Esophagus squamous epithelium (tissue), 4 donors: ENCODE results near the gene PSAPL1.

Source experiments
- CTCF ChIP-seq, 6 experiments: fragments of 450-650 bp in 4 of 6; fragments of 200-600 bp in 2 of 6; sonication (generic) in 2 of 6; IDR thresholded peaks; one replicate each; pipeline ENCODE4 v1.5.1; 2016 to 2019; ENCODE audit warnings: antibody characterized with exemption in 6 of 6, mild to moderate bottlenecking in 4 of 6, moderate library complexity in 4 of 6
- POLR2A ChIP-seq, 4 donors: fragments of 450-650 bp; IDR thresholded peaks; one replicate each; pipeline ENCODE4 v1.6.1; 2017; ENCODE audit warnings: antibody characterized with exemption in 4 of 4, mild to moderate bottlenecking in 4 of 4, moderate library complexity in 3 of 4

- TF ChIP-seq CTCF (IDR thresholded peaks at IDR 0.05) (no peak), POLR2A (IDR thresholded peaks at IDR 0.05) (no peak)
Observed at GRCh38 chr4:7457201-7458065, 22.7 kb upstream of the PSAPL1 start.
